ACHN (cell line): ENCODE data around the gene AQP5.

Experiments used
- DNase-seq: peaks from one replicate; pipeline ENCODE4 v3.0.0-alpha.2; 2015
- in situ Hi-C: cut with HindIII; loops from 2 replicates; pipeline ENCODE4 v1.10.0; 2017; ENCODE audit warnings: low sequenced_read_pairs, low pct_ligation_motif_present, low pct_unique_long_range_greater_than_20kb

Gene AQP5

DNA sequence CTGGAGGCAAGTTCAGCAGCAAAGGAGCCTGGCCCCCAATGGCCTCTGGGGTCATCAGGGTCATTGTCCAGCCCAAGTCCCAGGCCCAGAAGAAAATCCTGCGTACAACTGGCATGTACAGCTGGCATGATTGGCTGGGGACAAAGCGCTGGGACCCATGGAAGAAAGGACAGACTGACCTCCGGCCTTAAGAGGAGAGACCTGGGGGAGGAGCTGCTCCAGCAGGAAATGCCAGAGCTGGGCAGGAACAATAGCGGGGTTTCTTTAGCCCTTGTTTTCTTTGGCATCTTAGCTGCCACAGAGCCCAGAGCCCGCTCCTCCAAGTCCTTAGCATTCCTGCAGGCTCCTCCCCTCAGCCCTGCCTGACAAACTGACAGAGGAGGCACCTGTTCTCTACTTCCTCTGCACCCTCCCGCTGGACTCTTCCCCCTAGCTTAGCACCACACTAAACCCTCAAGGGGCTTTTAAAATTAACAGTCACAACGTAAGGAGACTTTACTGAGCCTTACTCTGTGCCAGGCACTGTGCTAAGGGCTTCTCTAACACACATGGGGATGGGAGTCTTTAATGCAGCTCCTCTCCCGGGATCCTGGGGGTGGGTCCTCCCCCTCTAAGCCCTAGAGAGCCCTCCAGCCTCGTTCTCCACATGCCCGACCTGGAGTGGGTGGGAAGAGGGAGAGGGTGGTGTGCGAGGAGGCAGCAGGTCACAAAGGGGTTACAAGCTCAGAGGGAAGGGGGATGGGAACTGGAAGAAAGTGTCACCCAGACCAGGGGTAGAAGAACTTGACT, 1.8 kb upstream of the AQP5 start:
- DNase-seq, result peak; percentile 39
- in situ Hi-C loops, result loop anchor here (25.0 kb wide), 1 partner anchor 102 kb away; the partner anchor contains the start of gene ASIC1

DNA sequence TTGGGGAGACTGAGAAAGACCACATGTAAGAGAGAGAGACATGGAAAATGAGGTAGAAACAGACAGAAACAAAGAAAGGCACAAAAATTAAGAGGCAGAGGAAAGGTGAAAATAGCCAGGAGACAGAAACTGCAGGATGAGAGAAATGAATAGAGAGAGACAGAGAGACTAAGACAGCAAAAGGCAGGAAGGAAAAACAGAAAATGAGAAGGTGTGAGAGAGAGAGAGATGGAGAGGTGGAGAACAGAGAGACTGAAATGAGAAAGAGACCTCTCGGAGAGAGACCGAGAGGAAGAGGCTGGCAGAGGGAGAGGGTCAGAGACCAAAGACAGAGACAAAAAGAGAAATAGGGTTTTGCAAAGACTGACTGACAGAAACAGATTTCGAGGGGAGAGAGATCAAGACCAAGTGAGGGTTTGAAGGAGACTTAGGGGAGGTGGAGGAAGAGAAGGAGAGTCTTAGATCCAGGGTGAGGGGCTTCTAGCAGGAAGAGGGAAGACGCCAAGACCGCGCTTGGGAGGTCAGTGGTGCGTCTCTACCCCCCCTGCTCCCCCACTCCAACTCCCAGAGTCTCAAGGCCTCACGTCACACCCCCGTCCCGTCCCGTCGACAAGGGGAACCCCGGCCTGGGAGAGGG, 1.1 kb upstream of the AQP5 start:
- DNase-seq, result no peak
- in situ Hi-C loops, result loop anchor here (25.0 kb wide), 1 partner anchor 102 kb away; the partner anchor contains the start of gene ASIC1

DNA sequence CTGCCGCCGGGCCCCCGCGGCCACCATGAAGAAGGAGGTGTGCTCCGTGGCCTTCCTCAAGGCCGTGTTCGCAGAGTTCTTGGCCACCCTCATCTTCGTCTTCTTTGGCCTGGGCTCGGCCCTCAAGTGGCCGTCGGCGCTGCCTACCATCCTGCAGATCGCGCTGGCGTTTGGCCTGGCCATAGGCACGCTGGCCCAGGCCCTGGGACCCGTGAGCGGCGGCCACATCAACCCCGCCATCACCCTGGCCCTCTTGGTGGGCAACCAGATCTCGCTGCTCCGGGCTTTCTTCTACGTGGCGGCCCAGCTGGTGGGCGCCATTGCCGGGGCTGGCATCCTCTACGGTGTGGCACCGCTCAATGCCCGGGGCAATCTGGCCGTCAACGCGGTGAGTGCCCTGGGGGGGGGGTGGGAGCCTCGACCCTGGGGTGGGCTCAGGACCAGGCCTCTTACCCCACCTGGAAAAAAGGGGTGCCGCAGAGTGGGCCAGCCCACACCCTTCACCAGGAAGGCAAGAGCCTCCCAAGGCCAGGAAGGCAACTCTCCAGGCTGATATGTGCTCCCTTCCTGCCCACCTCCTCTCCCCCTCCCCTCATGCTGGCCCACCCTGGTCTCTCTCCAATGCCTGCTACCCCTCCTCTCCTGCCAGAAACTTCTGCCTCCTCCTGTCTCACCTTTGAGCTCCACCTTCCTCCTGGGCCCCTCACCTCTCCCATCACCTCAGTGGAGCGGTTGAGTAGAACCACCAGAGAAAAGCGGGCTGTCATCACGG, 507 bp downstream of the AQP5 start:
- no peak for DNase-seq
- in situ Hi-C loops, result loop anchor here (25.0 kb wide), 1 partner anchor 100 kb away; the partner anchor contains the start of gene ASIC1

DNA sequence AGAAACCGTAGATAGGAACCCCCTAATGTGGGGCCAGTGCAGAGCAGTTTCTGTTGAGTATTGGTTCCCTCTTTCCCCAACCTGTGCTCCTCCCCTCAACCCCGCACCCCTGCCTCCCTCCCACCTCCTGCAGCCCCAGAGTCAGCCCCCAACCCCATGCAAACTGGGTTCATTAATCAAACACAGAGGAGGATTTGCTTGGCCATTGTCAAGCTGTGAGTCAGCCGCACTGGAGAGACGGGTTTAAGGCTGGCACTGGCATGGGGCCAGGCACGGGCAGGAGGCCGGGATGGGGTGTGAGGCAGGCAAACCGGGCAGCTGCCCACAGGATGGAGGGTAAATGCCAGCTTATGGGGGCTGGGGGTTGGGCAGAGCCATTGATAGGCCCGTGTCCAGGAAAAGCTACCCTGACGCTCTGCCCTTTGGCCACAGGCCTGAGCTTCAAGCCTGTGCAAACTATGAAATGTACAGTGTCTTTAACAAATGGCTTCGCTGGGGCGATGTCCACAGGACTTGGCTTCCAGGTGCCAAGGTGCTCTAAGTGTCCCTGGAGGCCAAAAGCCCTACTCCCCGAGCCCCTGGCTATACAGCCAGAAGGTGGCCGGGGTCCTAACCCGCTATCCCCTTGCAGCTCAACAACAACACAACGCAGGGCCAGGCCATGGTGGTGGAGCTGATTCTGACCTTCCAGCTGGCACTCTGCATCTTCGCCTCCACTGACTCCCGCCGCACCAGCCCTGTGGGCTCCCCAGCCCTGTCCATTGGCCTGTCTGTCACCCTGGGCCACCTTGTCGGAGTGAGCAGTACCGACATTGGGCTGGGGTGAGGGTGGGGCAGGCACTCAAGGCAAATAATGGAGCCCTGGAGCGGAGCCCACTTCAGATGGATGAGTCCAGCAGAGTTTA, 1.4 kb downstream of the AQP5 start:
- DNase-seq, result peak; percentile 92
- in situ Hi-C loops, result loop anchor here (25.0 kb wide), 1 partner anchor 99 kb away; the partner anchor contains the start of gene ASIC1

DNA sequence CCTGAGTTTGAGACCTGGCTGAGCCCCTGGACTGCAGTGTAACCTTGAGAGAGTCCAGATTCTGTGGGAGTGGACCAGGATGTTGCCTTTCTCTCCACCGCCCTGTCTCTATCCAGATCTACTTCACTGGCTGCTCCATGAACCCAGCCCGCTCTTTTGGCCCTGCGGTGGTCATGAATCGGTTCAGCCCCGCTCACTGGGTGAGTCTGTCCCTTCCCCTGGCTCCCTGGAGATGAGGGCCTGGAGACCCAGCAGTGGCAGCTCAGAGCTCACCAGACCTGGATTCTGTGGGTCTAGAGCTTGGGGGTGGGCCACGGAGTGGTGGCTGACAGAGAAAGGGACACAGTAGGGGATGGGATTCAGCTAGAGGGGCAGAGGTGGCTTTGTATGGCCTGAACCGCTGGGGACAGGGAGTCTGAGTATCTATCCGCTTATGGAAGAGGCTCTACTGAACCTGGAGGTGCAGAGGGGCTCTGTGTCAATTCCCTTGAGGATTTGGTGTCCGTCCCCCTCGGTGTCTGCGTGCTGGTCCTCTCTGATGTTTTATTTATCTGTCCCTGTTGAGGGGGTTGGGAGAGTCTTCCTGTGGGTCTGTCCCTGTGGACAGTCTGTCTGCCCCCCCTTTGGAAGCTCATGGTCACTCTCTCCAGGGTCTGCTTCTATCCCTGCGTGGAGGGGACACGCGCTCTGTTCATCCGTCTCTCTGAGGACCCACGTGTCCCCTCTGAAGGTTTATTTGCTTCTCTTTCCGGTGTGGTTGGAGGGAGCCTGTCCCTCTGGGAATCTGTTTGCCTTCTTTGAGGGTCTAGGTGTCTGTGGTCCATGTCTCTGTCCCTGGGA, 2.5 kb downstream of the AQP5 start:
- in situ Hi-C loops, result loop anchor here (25.0 kb wide), 1 partner anchor 98 kb away; the partner anchor contains the start of gene ASIC1
- DNase-seq, result no peak

DNA sequence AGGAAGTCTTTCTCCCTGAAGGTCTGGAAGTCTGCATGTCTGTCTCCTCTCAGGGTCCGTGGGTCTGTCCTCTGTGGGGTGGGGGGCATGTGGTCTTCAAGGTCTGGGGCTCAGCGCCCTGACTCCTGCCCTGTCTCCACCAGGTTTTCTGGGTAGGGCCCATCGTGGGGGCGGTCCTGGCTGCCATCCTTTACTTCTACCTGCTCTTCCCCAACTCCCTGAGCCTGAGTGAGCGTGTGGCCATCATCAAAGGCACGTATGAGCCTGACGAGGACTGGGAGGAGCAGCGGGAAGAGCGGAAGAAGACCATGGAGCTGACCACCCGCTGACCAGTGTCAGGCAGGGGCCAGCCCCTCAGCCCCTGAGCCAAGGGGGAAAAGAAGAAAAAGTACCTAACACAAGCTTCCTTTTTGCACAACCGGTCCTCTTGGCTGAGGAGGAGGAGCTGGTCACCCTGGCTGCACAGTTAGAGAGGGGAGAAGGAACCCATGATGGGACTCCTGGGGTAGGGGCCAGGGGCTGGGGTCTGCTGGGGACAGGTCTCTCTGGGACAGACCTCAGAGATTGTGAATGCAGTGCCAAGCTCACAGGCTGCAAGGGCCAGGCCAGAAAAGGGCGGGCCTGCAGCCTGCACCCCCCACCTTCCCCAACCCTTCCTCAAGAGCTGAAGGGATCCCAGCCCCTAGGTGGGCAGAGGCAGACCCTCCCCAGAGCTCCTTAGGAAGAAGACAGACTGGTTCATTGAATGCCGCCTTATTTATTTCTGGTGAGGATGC, 3.4 kb downstream of the AQP5 start:
- in situ Hi-C loops, result loop anchor here (25.0 kb wide), 1 partner anchor 97 kb away; the partner anchor contains the start of gene ASIC1

DNA sequence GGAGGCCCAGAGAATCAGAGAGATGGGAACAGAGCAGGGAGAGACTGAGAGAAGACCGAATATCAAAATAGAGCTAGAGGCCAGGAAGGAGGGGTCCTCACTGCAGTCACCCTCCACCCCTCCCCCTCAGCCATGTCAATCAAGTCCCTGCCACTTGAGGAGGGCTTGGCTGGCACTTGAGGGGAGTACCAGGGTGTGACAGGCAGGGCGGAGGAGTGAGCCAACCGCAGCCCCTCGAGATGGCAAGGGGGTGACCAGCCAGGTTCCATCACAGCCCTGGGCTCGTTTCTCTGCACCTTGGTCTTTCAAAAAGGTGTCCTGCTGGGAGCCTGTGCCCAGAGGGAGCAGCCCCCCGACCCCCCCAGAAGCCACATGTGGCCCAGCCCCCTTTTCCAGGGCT, 4.2 kb downstream of the AQP5 start:
- in situ Hi-C loops, result loop anchor here (25.0 kb wide), 1 partner anchor 96 kb away; the partner anchor contains the start of gene ASIC1
- no peak for DNase-seq

More for the DNA sequence above, 3.4 kb downstream of the AQP5 start:
- no peak for DNase-seq

DNA sequence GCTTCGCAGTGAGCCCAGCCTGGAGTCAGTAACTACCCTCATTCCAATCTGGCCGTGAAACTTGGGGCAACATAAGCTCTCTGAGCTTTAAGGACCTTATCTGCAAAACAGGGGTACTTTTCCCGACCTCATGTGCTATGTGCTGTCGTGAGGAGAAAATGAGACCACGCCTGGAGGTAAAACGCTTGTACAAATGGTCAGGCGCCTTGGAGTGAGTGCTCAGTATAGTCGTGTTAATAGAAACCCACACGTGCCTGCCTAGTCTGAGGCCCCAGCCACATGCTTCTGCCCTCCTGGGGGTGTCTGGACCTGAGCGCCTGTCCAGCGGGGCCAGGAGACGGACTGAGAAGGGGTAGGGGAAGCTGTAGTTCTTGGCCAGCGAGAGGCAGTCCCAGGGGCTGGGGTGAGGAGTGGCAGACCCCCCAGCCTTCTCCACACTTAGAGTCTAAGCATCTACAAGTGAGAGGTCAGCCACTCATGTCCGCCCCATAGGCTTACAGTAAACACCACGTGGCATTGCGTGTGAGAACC, 4.9 kb downstream of the AQP5 start:
- in situ Hi-C loops, result loop anchor here (25.0 kb wide), 1 partner anchor 96 kb away; the partner anchor contains the start of gene ASIC1
- no peak for DNase-seq

DNA sequence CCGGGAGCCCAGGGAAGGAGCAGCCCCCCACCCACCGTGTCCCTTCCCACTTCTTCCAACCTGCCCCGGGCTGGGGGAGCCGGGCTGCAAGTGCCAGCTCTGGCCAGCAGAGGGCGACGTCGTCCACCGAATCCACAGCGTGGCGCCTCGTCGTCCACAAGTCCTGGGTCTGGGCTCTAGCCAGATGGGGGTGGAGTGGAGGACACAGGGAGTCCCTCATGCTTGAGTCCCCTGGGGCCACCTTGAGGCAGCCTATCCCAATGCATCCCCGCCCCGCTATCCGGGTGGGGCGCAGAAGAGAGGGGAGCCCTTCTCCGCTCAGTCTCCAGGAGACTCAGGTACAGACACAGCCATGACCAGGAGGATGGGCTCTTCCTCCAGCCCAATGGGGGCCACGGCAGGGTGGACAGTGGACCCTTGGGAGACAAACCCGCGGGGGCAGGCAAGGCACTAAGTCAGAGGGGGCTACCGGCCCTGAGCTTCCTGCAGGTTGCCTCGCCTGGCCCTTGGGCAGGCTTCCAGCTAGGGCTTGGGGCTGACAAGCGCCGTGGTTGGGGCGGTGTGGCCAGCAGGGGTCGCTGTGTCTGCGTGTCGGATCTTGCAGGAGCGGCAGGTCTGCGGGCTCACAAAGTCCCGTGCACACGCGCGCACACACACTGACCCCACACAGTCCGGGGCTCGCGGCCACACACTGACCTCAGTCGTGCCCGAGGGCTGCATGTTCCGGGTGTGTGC, 5.5 kb downstream of the AQP5 start:
- in situ Hi-C loops, result loop anchor here (25.0 kb wide), 1 partner anchor 95 kb away; the partner anchor contains the start of gene ASIC1
- peak; percentile 87 for DNase-seq

DNA sequence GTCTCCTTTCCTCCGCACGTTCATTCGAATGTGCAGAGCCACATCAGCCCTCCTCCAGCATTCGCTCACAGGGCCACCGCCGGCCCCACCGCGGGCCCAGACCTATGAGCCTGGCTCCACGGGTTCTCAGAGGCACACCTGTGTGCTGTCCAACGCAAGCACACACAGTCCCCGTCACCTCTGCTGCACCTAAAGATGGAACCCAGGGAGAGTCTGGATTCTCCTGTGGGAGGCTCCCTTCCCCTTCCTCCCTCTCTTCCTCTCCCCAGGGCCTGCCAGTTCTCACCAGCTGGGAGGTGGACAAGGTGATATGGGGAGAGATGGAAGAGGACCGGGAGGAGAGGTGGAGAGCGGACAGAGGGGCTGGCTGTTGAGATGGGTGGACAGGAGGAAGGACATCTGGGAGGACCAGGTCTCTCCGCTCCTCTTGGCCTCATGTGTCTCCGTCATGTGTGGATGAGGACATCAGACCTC, 6.1 kb downstream of the AQP5 start:
- in situ Hi-C loops, result loop anchor here (25.0 kb wide), 1 partner anchor 94 kb away; the partner anchor contains the start of gene ASIC1
- no peak for DNase-seq

DNA sequence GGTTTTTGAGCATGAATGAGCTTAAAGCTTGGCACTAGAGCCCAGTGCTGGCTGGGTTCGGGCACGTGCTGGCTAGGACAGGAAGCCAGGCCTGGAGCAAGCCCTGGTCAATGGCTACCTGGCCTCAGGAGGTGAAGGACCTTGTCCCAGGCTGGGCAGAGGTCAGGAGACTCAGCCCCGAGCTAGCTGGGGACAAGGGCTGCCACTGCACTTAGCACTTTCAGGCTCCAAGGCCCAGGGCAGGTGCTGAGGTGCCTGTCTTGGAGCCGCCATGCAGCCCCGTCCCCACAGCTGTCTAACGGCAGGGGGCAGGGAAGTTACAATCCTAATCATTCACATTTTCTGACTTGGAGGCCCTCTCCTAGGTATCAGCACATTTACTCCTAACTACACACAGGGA, 6.8 kb downstream of the AQP5 start:
- DNase-seq, result no peak
- in situ Hi-C loops, result loop anchor here (25.0 kb wide), 1 partner anchor 94 kb away; the partner anchor contains the start of gene ASIC1

DNA sequence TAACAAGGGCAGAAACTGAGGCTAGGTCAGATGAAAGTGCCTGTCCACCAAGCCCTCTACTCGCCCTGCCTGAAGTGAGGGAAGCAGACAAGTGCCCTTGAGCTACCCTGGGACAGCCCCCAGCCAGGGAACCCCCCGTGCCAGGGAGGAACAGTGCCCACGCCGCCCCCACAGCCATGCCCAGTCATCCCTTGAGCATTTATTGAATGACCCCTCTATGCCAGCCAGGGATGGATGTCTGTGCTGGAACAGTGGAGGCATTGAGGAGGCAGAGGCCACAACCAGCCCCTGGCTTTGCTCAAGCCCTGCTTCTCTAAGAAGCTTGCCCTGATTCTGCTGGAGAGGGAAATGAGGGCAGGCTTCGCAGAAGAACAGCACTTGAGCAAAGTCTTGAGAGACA, 7.4 kb downstream of the AQP5 start:
- in situ Hi-C loops, result loop anchor here (25.0 kb wide), 1 partner anchor 93 kb away; the partner anchor contains the start of gene ASIC1

DNA sequence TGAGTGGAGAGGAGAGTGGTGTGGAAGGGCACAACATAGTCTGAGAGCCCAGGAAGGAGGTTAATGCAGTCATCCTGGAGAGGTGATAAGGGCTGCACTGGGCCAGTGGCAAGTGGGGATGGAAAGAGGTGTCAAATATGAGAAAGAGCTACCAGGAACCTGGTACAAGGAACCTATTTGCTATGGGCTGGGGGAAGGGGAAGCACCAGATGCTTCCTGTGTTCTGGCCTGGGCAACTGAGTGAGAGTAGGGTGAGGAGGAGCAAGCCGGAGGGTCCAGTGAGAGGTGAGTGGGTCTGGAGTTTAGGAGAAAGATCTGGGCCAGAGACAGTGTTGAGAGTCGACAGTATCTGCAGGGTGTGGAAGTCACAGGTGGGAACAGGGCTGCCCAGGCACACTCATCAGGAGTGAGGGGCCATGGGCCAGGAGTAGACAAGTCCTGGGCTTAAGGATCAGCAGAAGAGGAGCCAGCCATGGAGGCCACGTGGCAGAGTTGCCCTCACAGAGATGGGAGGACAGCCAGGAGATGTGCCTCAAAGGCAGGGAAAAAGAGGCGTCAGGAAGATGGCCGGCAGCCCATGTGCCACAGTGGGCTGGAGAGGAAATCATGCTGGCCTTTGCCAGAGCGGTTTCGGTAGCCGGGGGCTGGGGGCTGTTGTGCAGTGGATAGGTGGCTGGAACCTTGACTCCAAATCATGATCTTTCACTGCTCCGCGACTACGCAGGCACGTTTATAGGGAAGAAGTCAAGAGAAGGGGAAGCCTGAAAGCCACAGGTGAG, 8.2 kb downstream of the AQP5 start:
- in situ Hi-C loops, result loop anchor here (25.0 kb wide), 1 partner anchor 92 kb away; the partner anchor contains the start of gene ASIC1
- no peak for DNase-seq

More for the DNA sequence above, 7.4 kb downstream of the AQP5 start:
- DNase-seq, result no peak

DNA sequence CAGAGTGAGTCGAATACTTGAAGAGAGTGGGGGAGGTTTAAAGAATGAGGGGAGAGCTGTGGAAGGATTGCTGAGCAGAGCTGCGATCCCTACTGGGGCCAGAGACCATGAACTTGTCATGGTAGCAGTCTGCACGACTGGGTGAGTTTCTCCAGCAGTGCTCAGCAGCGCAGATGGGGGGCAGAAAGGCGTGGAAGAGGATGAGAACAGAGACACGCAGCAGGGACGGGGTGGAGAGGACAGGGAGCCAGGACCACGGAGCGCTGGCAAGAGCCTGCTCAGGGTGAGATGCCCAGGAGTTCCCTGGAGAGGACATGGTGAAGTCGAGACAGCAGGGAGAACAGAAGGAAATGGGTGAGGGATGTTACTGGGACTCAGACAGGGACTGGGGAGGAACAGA, 9.0 kb downstream of the AQP5 start:
- in situ Hi-C loops, result loop anchor here (25.0 kb wide), 1 partner anchor 92 kb away; the partner anchor contains the start of gene ASIC1
- DNase-seq, result no peak
